ENCODE data around the gene PDE4B.

GRCh38 chr1:66160719-66161118 lies 368.0 kb downstream of the PDE4B start:
- TF ChIP-seq CTCF (conservative IDR thresholded peaks at IDR 0.05; ENCODE audit: low read depth, low read length) (no peak), EZH2phosphoT487 (IDR thresholded peaks at IDR 0.05; ENCODE audit: borderline replicate concordance, low read length) (no peak)

All from PC-3 (cell line).